Stimulated activated effector memory CD8-positive, alpha-beta T cell treated with anti-CD3 and anti-CD28 coated beads, Interleukin-12 subunit alpha, Interleukin-12 subunit beta, amount 100 ng/mL, for 72 hours (primary cell): ENCODE measurements around the gene ASCC3.
"Not testable (repeated sequence)": the region's sequence is repeated elsewhere in the genome, so short reads cannot be mapped to it uniquely, and the experiment has no call there.

Source experiments
- ATAC-seq: fragments of 150-1000 bp; cut with Tn5 transposase; 2 replicates; pipeline ENCODE4 v1.10.0; 2021
- DNase-seq, 2 donors: peaks; one replicate each; pipeline ENCODE4 v3.0.0; 2021 to 2022; ENCODE audit warnings: low spot score in 2 of 2
- H3K27ac Mint-ChIP-seq: one replicate; pipeline ENCODE4 v1.8.0; 2022; ENCODE audit warnings: mild to moderate bottlenecking, mixed read lengths
- H3K36me3 Mint-ChIP-seq: one replicate; pipeline ENCODE4 v1.8.0; 2022; ENCODE audit warnings: mild to moderate bottlenecking, mixed read lengths
- H3K4me1 Mint-ChIP-seq: one replicate; pipeline ENCODE4 v1.8.0; 2022; ENCODE audit warnings: mixed read lengths
- H3K4me3 Mint-ChIP-seq: one replicate; pipeline ENCODE4 v1.8.0; 2022; ENCODE audit warnings: mild to moderate bottlenecking, mixed read lengths
- H3K9me3 Mint-ChIP-seq: one replicate; pipeline ENCODE4 v1.8.0; 2022; ENCODE audit warnings: mixed read lengths

ASCC3 gene

DNA sequence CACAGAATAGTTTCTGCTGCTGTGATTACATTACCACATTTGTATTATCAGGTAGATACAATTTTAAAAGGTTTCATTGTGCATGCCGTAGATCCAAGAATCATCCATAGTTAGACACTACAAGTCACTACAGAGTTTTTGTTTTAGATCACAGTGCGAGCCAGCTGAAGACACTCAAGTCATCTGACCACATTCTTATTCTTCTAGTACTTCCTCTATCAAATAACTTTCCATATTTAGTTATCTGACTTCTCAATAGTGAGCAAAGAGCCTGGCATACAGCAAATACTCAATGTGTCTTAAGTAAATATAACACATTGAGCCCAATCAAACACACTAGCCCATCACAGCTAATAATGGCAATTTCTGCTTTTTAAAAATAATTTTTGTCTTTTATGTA lies 195.4 kb downstream of the ASCC3 start:
- no peak overlapping the region for H3K27ac Mint-ChIP-seq
- DNase-seq (no peak), ATAC-seq (no peak)
- no peak overlapping the region for H3K4me3 Mint-ChIP-seq
- H3K4me1 Mint-ChIP-seq = no peaks in the 10 kb centered on the region
- H3K36me3 Mint-ChIP-seq = peaks cover 6% of the 10 kb centered on the region
- H3K9me3 Mint-ChIP-seq = no peaks in the 10 kb centered on the region

GRCh38 chr6:100680163-100680562 lies 201.0 kb downstream of the ASCC3 start:
- H3K27ac Mint-ChIP-seq = no peak overlapping the region
- peaks cover 2% of the 10 kb centered on the region for H3K36me3 Mint-ChIP-seq
- no peaks in the 10 kb centered on the region for H3K4me1 Mint-ChIP-seq
- DNase-seq = no peak
- no peak overlapping the region for H3K4me3 Mint-ChIP-seq
- no peak for ATAC-seq
- H3K9me3 Mint-ChIP-seq = no peaks in the 10 kb centered on the region

DNA sequence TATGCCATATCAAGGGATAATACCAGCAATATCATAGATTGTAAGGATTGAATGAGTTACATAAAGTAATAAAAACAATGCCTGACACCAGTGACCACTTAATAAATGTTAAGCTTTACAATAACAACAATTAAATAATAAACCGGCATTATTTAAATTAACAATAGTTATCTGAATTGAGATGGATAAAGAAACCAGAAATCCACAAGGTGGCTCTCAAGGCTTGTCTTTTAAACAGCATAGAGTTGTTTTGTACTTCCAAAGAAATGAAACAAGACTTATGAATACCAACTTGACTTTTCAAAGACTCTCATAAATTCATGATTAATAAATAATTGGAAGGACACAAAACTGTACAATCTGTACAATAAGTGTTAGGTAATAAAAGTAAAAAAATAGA lies 203.1 kb downstream of the ASCC3 start:
- H3K27ac Mint-ChIP-seq = no peak overlapping the region
- no peak for ATAC-seq
- H3K4me3 Mint-ChIP-seq = no peak overlapping the region
- H3K4me1 Mint-ChIP-seq = no peaks in the 10 kb centered on the region
- no peak for DNase-seq
- H3K9me3 Mint-ChIP-seq = no peaks in the 10 kb centered on the region
- H3K36me3 Mint-ChIP-seq = peaks cover 5% of the 10 kb centered on the region

DNA sequence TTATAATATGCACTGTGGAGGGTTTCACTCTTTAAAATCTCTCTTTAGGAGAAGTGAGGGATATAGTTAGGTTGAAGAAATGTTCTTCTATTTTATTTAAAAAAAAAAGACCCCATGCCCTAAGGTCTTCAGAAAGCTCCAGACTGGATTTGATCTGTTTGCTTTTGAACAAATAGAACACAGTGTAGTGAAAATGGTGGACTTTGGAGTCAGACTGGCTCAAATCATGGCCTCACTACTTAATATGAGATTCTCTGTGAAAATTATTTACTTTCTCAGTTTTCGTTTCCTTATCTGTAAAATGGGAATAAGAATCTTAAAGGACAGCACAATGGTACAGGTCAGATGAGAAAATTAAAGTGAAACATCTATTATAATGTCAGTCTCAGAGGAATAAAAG lies 203.9 kb downstream of the ASCC3 start:
- DNase-seq (no peak), ATAC-seq (no peak)
- Mint-ChIP-seq H3K36me3 (peaks cover 5% of the 10 kb centered on the region), H3K27ac (no peak overlapping the region), H3K9me3 (no peaks in the 10 kb centered on the region), H3K4me1 (no peaks in the 10 kb centered on the region), H3K4me3 (no peak overlapping the region)

- Mint-ChIP-seq H3K36me3 (peaks cover 5% of the 10 kb centered on the region), H3K9me3 (no peaks in the 10 kb centered on the region), H3K4me3 (no peak overlapping the region), H3K27ac (no peak overlapping the region), H3K4me1 (no peaks in the 10 kb centered on the region)
- DNase-seq = no peak
- ATAC-seq = no peak
These were observed 207.5 kb downstream of the ASCC3 start for GRCh38 chr6:100673641-100674040.

- Mint-ChIP-seq H3K4me3 (no peak overlapping the region), H3K36me3 (peaks cover 11% of the 10 kb centered on the region), H3K4me1 (no peaks in the 10 kb centered on the region), H3K27ac (no peak overlapping the region), H3K9me3 (no peaks in the 10 kb centered on the region)
- ATAC-seq = no peak
- no peak for DNase-seq
These were observed 209.4 kb downstream of the ASCC3 start for GRCh38 chr6:100671740-100672139.

- Mint-ChIP-seq H3K27ac (no peak overlapping the region), H3K36me3 (peaks cover 11% of the 10 kb centered on the region), H3K4me3 (no peak overlapping the region), H3K4me1 (no peaks in the 10 kb centered on the region), H3K9me3 (no peaks in the 10 kb centered on the region)
- ATAC-seq (no peak), DNase-seq (no peak)
These were observed 211.1 kb downstream of the ASCC3 start for GRCh38 chr6:100670056-100670455.

- no peak for DNase-seq
- Mint-ChIP-seq H3K27ac (peak overlapping the region; percentile 67), H3K36me3 (peaks cover 16% of the 10 kb centered on the region), H3K9me3 (no peaks in the 10 kb centered on the region), H3K4me3 (no peak overlapping the region), H3K4me1 (peaks cover 10% of the 10 kb centered on the region)
- peak; percentile 92 for ATAC-seq
These were observed 216.1 kb downstream of the ASCC3 start for GRCh38 chr6:100665041-100665380.

GRCh38 chr6:100664274-100665040 lies 216.7 kb downstream of the ASCC3 start:
- H3K27ac Mint-ChIP-seq = peak overlapping the region; percentile 67

GRCh38 chr6:100663219-100663863 lies 217.8 kb downstream of the ASCC3 start:
- no peak for DNase-seq
- ATAC-seq = no peak
- Mint-ChIP-seq H3K4me3 (no peak overlapping the region), H3K4me1 (peaks cover 10% of the 10 kb centered on the region), H3K36me3 (peaks cover 16% of the 10 kb centered on the region), H3K9me3 (no peaks in the 10 kb centered on the region), H3K27ac (no peak overlapping the region)

More at GRCh38 chr6:100664274-100665040, 216.7 kb downstream of the ASCC3 start:
- Mint-ChIP-seq H3K4me3 (no peak overlapping the region), H3K9me3 (no peaks in the 10 kb centered on the region), H3K36me3 (peaks cover 16% of the 10 kb centered on the region), H3K4me1 (peaks cover 10% of the 10 kb centered on the region)
- DNase-seq (no peak), ATAC-seq (no peak)

DNA sequence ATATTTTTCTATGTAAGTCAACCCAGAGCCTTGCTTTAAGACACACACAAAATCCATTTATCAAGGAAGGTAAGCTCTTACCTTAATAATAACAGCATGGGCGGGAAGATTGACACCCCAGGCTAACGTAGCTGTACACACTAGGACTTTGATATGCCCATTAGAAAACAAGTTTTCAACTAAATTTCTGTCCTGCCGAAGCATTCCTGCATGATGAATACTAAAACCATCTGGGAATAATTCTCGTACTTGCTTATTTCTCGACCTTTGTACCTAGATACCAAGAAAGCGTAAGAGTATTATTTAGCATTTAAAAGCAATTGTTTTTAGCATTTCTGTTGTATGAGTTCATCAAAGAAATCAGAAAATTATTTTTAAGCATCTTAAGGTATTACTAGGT lies 218.9 kb downstream of the ASCC3 start:
- Mint-ChIP-seq H3K4me3 (no peak overlapping the region), H3K4me1 (peaks cover 10% of the 10 kb centered on the region), H3K27ac (no peak overlapping the region), H3K36me3 (peaks cover 10% of the 10 kb centered on the region), H3K9me3 (no peaks in the 10 kb centered on the region)
- no peak for ATAC-seq
- no peak for DNase-seq

DNA sequence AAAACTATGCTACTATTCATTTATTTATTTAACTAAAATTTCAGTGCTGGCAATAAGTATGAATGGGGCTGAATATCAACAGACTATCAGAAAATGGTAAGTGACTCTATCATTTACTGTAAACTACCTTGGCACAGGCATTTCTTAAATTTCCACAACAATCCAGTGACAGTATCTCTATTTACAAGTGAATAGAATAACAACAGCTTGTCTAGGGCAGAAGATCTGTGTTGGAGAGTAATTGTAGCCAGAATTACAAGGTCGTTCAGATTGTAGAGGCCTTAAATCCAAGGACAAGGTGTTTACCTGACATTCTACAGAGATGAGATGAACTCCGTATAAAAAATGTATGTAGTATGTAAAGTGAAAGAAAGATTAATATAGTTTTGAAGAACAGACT lies 222.6 kb downstream of the ASCC3 start:
- Mint-ChIP-seq H3K4me3 (no peak overlapping the region), H3K27ac (no peak overlapping the region), H3K4me1 (no peaks in the 10 kb centered on the region), H3K9me3 (no peaks in the 10 kb centered on the region), H3K36me3 (peaks cover 35% of the 10 kb centered on the region)
- ATAC-seq (no peak), DNase-seq (no peak)

- Mint-ChIP-seq H3K27ac (no peak overlapping the region), H3K4me3 (no peak overlapping the region), H3K36me3 (peaks cover 42% of the 10 kb centered on the region), H3K9me3 (no peaks in the 10 kb centered on the region), H3K4me1 (no peaks in the 10 kb centered on the region)
- no peak for ATAC-seq
- DNase-seq = no peak
These were observed 223.3 kb downstream of the ASCC3 start for GRCh38 chr6:100657678-100658330.

GRCh38 chr6:100641147-100641546 lies 240.0 kb downstream of the ASCC3 start:
- H3K27ac Mint-ChIP-seq = not testable (repeated sequence)

DNA sequence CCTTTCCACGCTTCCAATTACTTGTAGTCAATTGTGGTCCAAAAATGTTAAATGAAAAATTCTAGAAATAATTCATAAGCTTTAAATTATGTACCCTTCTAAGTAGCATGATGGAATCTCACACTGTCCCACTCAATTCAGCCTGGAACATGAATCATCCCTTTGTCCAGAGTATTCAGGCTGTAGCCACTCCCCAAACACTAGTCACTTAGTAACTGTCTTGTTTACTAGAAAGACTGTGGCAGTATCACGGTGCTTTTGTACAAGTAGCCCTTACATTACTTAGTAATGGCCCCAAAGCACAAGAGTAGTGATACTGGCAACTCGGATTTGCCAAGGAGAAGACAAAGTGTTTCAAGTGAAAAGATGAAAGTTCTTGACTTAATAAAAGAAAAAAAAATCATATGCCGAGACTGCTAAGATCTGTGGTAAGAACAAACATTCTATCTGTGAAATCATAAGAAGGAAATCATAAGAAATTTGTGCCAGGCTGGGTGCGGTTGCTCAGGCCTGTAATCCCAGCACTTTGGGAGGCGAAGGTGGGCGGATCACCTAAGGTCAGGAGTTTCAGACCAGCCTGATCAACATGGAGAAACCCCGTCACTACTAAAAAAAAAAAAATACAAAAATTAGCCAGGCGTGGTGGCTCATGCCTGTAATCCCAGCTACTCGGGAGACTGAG lies 247.9 kb downstream of the ASCC3 start:
- no peak overlapping the region for H3K27ac Mint-ChIP-seq
- H3K9me3 Mint-ChIP-seq = no peaks in the 10 kb centered on the region
- no peak overlapping the region for H3K4me3 Mint-ChIP-seq
- ATAC-seq (peak; percentile 39), DNase-seq (no peak)
- peaks cover 18% of the 10 kb centered on the region for H3K36me3 Mint-ChIP-seq
- no peaks in the 10 kb centered on the region for H3K4me1 Mint-ChIP-seq

More at GRCh38 chr6:100641147-100641546, 240.0 kb downstream of the ASCC3 start:
- not testable (repeated sequence) for H3K4me3 Mint-ChIP-seq, DNase-seq, H3K4me1 Mint-ChIP-seq, H3K9me3 Mint-ChIP-seq, ATAC-seq
- peaks cover 41% of the 10 kb centered on the region for H3K36me3 Mint-ChIP-seq
